Prostate gland (tissue), 2 donors: ENCODE measurements around the gene ASAP3.

Experiments used
- POLR2A ChIP-seq: fragments of 450-650 bp; IDR thresholded peaks from one replicate; pipeline ENCODE4 v1.6.1; 2016; ENCODE audit warnings: antibody characterized with exemption, mild to moderate bottlenecking
- POLR2AphosphoS5 ChIP-seq: sonication (generic); formaldehyde crosslinking; IDR thresholded peaks from one replicate; pipeline ENCODE4 v1.6.1; 2017; ENCODE audit warnings: antibody characterized with exemption
- TF ChIP-seq, protein P1 (sequence below), 4 experiments: fragments of 200-600 bp in 2 of 4; fragments of 450-650 bp in 2 of 4; sonication (generic) in 2 of 4; IDR thresholded peaks; 1 replicate in 3 of 4; 2 replicates in 1 of 4; pipeline ENCODE4 v1.5.1; 2016 to 2019; ENCODE audit warnings: antibody characterized with exemption in 4 of 4, mild to moderate bottlenecking in 2 of 4, moderate library complexity in 2 of 4

DNA sequence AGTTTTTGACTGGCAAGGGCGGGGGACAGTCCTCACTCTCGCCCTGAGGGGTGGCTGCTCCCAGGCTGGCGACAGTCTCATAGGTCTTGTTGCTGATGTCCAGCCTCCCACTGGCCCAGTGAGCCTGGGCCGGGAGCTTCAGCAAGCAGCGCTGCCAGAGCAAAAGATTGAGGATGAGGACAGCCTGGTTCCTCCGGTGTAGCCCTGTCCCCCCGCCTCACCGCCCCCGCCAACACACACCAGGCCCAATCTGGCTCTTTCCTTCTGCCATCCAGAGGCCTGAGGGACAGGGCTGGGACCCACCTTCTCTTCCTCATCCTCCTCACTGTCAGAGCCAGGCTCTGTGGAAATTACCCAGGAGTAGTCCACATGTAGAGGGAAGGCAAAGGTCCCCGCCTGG, 50.9 kb downstream of the ASAP3 start:
- TF ChIP-seq, protein P1, sequence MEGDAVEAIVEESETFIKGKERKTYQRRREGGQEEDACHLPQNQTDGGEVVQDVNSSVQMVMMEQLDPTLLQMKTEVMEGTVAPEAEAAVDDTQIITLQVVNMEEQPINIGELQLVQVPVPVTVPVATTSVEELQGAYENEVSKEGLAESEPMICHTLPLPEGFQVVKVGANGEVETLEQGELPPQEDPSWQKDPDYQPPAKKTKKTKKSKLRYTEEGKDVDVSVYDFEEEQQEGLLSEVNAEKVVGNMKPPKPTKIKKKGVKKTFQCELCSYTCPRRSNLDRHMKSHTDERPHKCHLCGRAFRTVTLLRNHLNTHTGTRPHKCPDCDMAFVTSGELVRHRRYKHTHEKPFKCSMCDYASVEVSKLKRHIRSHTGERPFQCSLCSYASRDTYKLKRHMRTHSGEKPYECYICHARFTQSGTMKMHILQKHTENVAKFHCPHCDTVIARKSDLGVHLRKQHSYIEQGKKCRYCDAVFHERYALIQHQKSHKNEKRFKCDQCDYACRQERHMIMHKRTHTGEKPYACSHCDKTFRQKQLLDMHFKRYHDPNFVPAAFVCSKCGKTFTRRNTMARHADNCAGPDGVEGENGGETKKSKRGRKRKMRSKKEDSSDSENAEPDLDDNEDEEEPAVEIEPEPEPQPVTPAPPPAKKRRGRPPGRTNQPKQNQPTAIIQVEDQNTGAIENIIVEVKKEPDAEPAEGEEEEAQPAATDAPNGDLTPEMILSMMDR (IDR thresholded peaks at IDR 0.05) = no peak
- TF ChIP-seq POLR2A (no peak), POLR2AphosphoS5 (no peak)
